GM12875 (cell line): ENCODE results near the gene ZDHHC16.
"Not testable (repeated sequence)": the region's sequence is repeated elsewhere in the genome, so short reads cannot be mapped to it uniquely, and the experiment has no call there.

Experiments
- H3K4me3 ChIP-seq: one replicate; pipeline ENCODE4 v1.5.1; 2011; ENCODE audit warnings: low read depth, low read length, control low read depth
- TF ChIP-seq, protein P1 (sequence below): IDR thresholded peaks from 2 replicates; pipeline ENCODE4 v1.5.1; 2011; ENCODE audit warnings: low read depth, mild to moderate bottlenecking, control low read depth, inconsistent platforms, low read length, moderate library complexity, borderline replicate concordance; ENCODE audit not compliant: insufficient read depth

Gene ZDHHC16

DNA sequence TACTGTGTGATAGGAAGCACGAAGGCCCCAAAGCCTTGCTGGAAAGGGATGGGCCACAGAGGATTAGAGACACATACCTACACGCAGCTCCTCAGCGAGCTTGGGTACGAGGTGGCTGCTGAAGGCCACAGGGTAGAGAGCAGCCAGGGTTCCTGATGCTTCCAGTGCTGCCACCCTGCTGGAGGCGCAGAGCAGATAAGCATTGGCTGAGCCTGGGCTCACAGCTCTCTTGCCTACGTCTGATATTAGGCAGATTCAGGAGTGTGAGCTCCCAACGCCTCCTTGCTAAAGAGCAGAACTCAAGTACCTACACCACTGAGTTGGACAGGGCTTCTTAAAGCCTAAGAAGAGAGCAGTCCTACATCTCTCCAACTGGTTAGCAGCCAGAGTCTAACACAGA lies 20.0 kb downstream of the ZDHHC16 start:
- no peak overlapping the region for H3K4me3 ChIP-seq
- TF ChIP-seq, protein P1, sequence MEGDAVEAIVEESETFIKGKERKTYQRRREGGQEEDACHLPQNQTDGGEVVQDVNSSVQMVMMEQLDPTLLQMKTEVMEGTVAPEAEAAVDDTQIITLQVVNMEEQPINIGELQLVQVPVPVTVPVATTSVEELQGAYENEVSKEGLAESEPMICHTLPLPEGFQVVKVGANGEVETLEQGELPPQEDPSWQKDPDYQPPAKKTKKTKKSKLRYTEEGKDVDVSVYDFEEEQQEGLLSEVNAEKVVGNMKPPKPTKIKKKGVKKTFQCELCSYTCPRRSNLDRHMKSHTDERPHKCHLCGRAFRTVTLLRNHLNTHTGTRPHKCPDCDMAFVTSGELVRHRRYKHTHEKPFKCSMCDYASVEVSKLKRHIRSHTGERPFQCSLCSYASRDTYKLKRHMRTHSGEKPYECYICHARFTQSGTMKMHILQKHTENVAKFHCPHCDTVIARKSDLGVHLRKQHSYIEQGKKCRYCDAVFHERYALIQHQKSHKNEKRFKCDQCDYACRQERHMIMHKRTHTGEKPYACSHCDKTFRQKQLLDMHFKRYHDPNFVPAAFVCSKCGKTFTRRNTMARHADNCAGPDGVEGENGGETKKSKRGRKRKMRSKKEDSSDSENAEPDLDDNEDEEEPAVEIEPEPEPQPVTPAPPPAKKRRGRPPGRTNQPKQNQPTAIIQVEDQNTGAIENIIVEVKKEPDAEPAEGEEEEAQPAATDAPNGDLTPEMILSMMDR = no peak

DNA sequence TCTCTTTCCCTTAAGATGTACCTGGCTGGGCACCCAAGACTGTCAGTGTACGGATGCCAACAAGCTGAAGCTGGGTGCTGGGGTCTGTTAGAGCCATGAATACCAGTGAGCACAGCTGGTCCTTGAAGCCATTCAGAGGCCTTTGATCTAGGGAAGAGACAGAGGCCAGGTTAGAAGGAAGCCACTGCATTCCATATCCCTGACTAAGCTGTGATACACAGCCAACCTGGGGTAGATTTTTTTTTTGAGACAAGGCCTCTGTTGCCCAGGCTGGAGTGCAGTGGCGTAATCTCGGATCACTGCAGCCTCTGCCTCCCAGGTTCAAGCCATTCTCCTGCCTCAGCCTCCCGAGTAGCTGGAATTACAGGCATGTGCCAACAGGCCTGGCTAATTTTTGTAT lies 20.8 kb downstream of the ZDHHC16 start:
- TF ChIP-seq, protein P1 = no peak
- no peak overlapping the region for H3K4me3 ChIP-seq

DNA sequence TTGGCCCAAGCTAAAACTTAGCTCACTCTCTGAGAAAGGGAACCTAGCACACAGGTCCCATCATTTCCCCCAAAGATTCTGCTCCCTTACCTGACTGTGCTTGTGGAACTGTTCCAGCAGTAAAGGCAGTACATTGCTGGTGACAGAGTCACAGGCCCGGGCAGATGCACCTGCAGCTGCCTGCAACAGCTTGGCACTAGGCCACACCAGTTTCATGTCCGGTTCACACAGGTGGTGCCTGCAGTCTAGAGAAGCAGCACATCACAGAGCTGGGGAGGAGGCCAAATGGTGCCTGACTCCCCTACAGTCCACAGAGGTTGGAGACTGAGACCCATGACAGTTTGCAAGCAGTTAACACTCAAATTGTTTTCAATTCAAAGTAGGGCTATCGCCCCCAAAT lies 22.2 kb downstream of the ZDHHC16 start:
- TF ChIP-seq, protein P1 = no peak
- no peak overlapping the region for H3K4me3 ChIP-seq

DNA sequence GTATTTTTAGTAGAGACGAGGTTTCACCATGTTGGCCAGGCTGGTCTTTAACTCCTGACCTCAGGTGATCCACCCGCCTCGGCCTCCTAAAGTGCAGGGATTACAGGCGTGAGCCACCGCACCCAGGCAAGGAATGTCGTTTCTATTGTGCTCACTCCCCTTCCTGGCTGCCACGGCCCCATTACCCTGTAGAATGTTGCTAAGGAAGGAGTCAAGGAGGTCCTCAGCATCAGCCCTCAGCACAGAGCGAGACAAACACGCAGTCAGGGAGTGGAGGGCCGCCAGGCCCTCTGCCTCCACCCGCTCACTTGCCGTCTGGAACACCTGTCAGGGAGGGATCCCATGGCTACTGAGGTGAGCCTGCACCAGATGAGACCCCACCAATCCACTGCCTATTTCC lies 22.8 kb downstream of the ZDHHC16 start:
- H3K4me3 ChIP-seq = not testable (repeated sequence)

DNA sequence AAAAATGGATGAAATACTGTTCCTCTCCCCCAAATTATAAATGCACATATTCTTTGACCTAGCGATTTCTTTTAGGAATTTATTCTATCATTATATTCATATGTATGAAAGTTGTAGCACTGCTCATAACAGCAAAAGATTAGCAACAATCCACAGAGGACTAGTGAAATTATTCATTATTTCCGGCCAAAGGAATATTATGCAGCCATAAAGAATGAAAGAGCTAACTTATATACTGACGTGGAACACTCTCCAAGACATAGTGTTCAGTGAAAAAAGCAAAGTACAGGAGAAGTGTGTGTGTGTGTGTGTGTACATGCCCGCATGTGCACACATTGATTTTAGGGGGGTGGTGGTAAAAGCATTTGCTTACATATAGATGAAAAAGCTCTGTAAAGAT lies 28.9 kb downstream of the ZDHHC16 start:
- H3K4me3 ChIP-seq = no peak overlapping the region
- TF ChIP-seq, protein P1 = no peak

DNA sequence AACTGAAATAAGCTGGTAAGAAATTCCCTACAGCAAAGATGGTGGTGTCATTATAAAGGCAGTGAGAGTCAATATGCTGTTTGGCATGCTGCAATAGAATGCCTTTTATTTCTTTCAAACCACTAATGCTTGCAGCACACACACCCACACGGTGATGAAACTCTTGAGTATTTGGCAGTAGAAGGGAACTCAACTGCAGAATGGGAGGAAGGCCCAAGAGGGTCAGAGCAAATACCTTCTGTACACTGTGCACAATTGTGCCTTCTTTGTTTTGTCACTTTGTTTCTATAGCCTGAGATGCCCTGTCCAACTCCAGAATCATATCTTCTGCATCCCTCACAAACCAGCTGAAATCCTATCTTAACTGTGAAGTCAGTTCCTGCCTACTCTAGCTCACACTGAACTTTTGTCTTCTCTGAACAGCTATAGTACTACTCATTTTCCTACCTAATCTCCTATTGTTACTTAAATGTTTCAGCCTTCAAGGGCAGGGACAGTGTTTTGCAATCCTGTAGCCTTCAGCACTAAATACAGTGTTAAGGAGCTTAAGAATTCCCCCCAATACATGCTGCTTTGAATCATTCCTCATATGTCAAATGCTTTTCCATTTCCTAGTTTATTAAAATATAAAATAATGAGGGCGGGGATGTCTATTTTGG lies 30.1 kb downstream of the ZDHHC16 start:
- TF ChIP-seq, protein P1 = no peak
- H3K4me3 ChIP-seq = no peak overlapping the region

DNA sequence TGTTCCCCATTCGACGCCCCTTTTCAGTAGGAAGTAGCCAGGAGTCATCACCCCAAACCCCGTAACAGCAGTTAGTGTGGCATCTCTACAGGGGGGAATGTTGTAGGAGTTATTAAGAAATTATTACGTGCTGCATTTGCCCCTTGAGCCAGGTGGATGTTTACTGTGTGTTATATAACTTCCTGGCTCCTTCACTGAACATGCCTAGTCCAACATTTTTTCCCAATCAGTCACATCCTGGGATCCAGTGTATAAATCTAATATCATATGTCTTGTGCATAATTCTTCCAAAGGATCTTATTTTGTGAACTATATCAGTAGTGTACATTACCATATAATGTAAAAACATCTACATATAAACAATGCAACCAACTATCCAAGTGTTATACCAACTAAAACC lies 33.4 kb downstream of the ZDHHC16 start:
- H3K4me3 ChIP-seq = not testable (repeated sequence)

DNA sequence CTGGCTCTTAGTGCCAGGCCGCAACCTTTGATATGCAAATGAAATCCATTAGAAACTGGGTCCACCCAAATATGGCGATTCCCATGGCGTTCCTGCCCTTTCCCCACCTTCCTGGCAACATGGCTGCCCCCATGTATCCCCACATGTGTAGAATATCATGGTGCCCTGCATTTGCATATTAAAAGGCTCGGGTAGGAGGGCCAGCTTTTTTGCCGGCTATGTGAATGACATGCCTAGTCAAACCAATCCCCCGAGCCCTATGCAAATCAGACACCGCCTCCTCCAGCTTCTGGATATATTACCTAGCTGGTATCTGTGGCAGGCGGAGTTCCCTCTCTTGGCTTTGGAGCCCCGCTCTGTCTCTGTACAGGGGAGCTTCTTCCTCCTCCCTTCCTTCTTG lies 34.0 kb downstream of the ZDHHC16 start:
- no peak overlapping the region for H3K4me3 ChIP-seq
- TF ChIP-seq, protein P1 = no peak
